Measurements from ENCODE around the gene DNAJC24. TPM values are rescaled to one million over a fixed set of nuclear protein-coding genes. Genes with fewer than 3 reads are reported as not detected.
"Not testable (repeated sequence)": the region's sequence is repeated elsewhere in the genome, so short reads cannot be mapped to it uniquely, and the experiment has no call there.

The DNAJC24 gene
- total RNA-seq (1 to 10 TPM; 6.5 to 7.5 TPM), total RNA-seq (10.3 to 52.0 (median 32.5) reads per million in 172 experiments)
- 22.2 TPM for polyA plus RNA-seq (2013, experiment 1 of 2)
- polyA plus RNA-seq (2013, experiment 2 of 2) = 17.3 TPM

GRCh38 chr11:31369348-31370329, at the start of gene DNAJC24, which contains the start of gene DCDC1:
Gene DNAJC24 (plus strand): TSS chr11:31369860. CDS start chr11:31370749, 889 bp downstream.
Gene DCDC1 (minus strand): TSS chr11:31369739. CDS start chr11:31328280, 41,459 bp downstream.
- H3K27me3 Mint-ChIP-seq = no peaks in the 10 kb centered on the region
- peak within 1 kb of the TSS; percentile 78 for H3K27ac Mint-ChIP-seq
- DNase-seq (peak; percentile 90 to 97 (median 91)), ATAC-seq (ENCODE audit: poor library complexity) (peak; percentile 94)
- H3K4me3 Mint-ChIP-seq = peak within 1 kb of the TSS; percentile 98
- ChIA-PET POLR2A (interaction anchor here (0.7 to 1.7 kb wide), 3 partner anchors 17 to 141 kb away, joined by 3 to 4 read pairs (median 4); partner anchors contain the start of genes ELP4 and IMMP1L), CTCF (interaction anchor here (0.9 to 1.0 kb wide), 3 partner anchors 9 to 28 kb away, joined by 3 to 4 read pairs (median 3); no protein-coding TSS in a partner anchor)
- H3K4me1 ChIP-seq (ENCODE audit: insufficient read depth, low read length) = peaks cover 20% of the 10 kb centered on the region
- H3K27ac ChIP-seq (ENCODE audit: low read depth in 1 of 2, low read length in 2 of 2) = peak within 1 kb of the TSS; percentile 56 to 73
- H3K27me3 ChIP-seq (ENCODE audit: control insufficient read depth in 1 of 2, insufficient read depth in 2 of 2, low read length in 2 of 2) = no peaks in the 10 kb centered on the region
- H3K4me1 Mint-ChIP-seq (ENCODE audit: low read depth) = peaks cover 77% of the 10 kb centered on the region
- TF ChIP-seq CTCF (IDR thresholded peaks at IDR 0.05) = no peak
- no peaks in the 10 kb centered on the region for H3K9me3 ChIP-seq (ENCODE audit: control insufficient read depth in 1 of 2, insufficient read depth in 1 of 2, low read length in 2 of 2)
- intact Hi-C loops (cut with DNase I, micrococcal nuclease) = loop anchor here (5.0 to 10.0 kb wide), 4 partner anchors 135 to 1215 kb away; partner anchors contain the start of genes ELP4 (in 2 of the 2), IMMP1L (in 2 of the 2) and EIF3M (in 1 of the 2)
- peaks cover 23% of the 10 kb centered on the region for H3K36me3 Mint-ChIP-seq (ENCODE audit: low read depth)
- no peaks in the 10 kb centered on the region for H3K9me3 Mint-ChIP-seq
- H3K36me3 ChIP-seq (ENCODE audit: insufficient read depth, low read length) = no peaks in the 10 kb centered on the region
- H3K4me3 ChIP-seq (ENCODE audit: low read length) = peak within 1 kb of the TSS; percentile 73

GRCh38 chr11:31321494-31321893, 48.2 kb upstream of the DNAJC24 start:
- H3K27me3 Mint-ChIP-seq; H3K4me3 ChIP-seq (ENCODE audit: low read length); H3K36me3 ChIP-seq (ENCODE audit: insufficient read depth, low read length); H3K9me3 ChIP-seq (ENCODE audit: control insufficient read depth in 1 of 2, insufficient read depth in 1 of 2, low read length in 2 of 2); H3K36me3 Mint-ChIP-seq (ENCODE audit: low read depth); POLR2A ChIA-PET; DNase-seq; intact Hi-C loops (cut with DNase I, micrococcal nuclease); H3K4me1 Mint-ChIP-seq (ENCODE audit: low read depth); ATAC-seq (ENCODE audit: poor library complexity); H3K27ac Mint-ChIP-seq; H3K4me3 Mint-ChIP-seq; H3K27me3 ChIP-seq (ENCODE audit: control insufficient read depth in 1 of 2, insufficient read depth in 2 of 2, low read length in 2 of 2); H3K9me3 Mint-ChIP-seq; H3K27ac ChIP-seq (ENCODE audit: low read depth in 1 of 2, low read length in 2 of 2); CTCF ChIA-PET; H3K4me1 ChIP-seq (ENCODE audit: insufficient read depth, low read length): not testable (repeated sequence)

DNA sequence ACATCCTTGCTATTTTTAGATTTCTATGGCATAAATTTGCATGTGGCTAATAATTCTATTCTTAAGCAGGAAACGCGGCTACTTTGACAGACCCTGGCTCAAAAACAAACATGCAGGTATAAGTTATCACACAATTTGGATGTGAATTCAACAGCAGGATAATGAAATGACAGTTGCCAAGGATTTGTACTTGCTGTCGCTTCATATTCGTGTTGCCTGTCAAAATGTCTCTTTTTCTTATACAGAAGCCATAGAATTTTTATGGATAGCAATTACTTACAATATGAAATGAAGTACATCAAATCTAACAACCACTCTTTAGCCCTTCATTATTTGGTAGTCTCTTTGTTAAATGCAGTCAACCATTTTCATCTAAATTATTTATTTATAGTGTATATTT, 46.5 kb upstream of the DNAJC24 start:
- Mint-ChIP-seq H3K4me3 (no peak overlapping the region), H3K27ac (no peak overlapping the region), H3K27me3 (no peaks in the 10 kb centered on the region), H3K9me3 (no peaks in the 10 kb centered on the region), H3K4me1 (ENCODE audit: low read depth) (no peaks in the 10 kb centered on the region), H3K36me3 (ENCODE audit: low read depth) (no peaks in the 10 kb centered on the region)
- no peak for TF ChIP-seq CTCF (IDR thresholded peaks at IDR 0.05)
- ATAC-seq (ENCODE audit: poor library complexity) (no peak), DNase-seq (no peak)
- Histone ChIP-seq H3K9me3 (ENCODE audit: control insufficient read depth in 1 of 2, insufficient read depth in 1 of 2, low read length in 2 of 2) (no peaks in the 10 kb centered on the region), H3K4me1 (ENCODE audit: insufficient read depth, low read length) (no peaks in the 10 kb centered on the region), H3K27me3 (ENCODE audit: control insufficient read depth in 1 of 2, insufficient read depth in 2 of 2, low read length in 2 of 2) (no peaks in the 10 kb centered on the region), H3K4me3 (ENCODE audit: low read length) (no peak overlapping the region), H3K27ac (ENCODE audit: low read depth in 1 of 2, low read length in 2 of 2) (no peak overlapping the region), H3K36me3 (ENCODE audit: insufficient read depth, low read length) (no peaks in the 10 kb centered on the region)
- CTCF ChIA-PET = no interaction called here
- POLR2A ChIA-PET = no interaction called here
- intact Hi-C loops (cut with DNase I, micrococcal nuclease) = no loop called here

Data from CD4-positive, alpha-beta T cell (primary cell).